ENCODE data around the gene TRIM24. TPM values are rescaled to one million over a fixed set of nuclear protein-coding genes. Genes with fewer than 3 reads are reported as not detected.

Gene TRIM24
- total and polyA plus RNA-seq, 2 of the 13 experiments (the other 11 are each of a cell fraction or from before 2014, with no cell fraction given): 100 to 106 TPM

DNA sequence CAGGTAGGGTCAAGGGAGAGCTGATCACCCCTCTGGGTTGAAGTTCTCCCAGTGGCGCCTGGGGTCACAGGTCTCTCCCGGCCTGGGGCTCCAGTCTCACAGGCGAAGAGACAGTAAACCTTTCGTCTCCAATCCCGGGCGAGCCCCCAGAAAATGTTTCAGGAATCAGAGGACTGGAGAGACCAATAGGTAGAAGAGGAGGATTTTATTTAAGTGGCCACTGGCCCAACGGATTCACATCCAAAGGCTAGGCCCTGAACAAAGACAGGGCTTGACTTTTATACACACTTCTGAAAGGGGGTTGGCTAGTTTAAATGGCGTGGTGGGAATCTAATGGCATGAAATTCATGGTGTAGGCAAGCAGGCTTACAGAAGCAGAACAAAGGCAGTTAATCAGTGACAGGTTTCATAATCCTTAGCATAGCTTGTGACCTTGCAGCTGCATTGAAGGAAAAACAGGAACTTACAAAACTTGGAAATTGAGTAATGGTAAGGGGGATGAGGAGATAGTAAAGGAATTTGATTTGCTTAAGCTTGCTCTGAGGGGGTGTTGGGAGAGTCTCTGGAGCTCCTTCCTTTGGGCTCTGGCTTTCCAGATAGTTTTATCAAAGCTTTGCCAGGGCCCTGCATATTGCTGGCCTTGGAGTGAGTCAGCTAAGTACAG, 105.5 kb downstream of the TRIM24 start (continued):
- TF ChIP-seq, protein P1, sequence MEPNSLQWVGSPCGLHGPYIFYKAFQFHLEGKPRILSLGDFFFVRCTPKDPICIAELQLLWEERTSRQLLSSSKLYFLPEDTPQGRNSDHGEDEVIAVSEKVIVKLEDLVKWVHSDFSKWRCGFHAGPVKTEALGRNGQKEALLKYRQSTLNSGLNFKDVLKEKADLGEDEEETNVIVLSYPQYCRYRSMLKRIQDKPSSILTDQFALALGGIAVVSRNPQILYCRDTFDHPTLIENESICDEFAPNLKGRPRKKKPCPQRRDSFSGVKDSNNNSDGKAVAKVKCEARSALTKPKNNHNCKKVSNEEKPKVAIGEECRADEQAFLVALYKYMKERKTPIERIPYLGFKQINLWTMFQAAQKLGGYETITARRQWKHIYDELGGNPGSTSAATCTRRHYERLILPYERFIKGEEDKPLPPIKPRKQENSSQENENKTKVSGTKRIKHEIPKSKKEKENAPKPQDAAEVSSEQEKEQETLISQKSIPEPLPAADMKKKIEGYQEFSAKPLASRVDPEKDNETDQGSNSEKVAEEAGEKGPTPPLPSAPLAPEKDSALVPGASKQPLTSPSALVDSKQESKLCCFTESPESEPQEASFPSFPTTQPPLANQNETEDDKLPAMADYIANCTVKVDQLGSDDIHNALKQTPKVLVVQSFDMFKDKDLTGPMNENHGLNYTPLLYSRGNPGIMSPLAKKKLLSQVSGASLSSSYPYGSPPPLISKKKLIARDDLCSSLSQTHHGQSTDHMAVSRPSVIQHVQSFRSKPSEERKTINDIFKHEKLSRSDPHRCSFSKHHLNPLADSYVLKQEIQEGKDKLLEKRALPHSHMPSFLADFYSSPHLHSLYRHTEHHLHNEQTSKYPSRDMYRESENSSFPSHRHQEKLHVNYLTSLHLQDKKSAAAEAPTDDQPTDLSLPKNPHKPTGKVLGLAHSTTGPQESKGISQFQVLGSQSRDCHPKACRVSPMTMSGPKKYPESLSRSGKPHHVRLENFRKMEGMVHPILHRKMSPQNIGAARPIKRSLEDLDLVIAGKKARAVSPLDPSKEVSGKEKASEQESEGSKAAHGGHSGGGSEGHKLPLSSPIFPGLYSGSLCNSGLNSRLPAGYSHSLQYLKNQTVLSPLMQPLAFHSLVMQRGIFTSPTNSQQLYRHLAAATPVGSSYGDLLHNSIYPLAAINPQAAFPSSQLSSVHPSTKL (CRISPR knock-in tag; IDR thresholded peaks at IDR 0.05): peak; percentile 97
- TF ChIP-seq MLLT10 (CRISPR knock-in tag; IDR thresholded peaks at IDR 0.05) (no peak), ZNF883 (CRISPR knock-in tag; IDR thresholded peaks at IDR 0.05; ENCODE audit: not compliant biosample characterization) (peak; percentile 13), U2AF1 (optimal IDR thresholded peaks at IDR 0.05; ENCODE audit: low read depth, low read length) (no peak), PAWR (CRISPR knock-in tag; IDR thresholded peaks at IDR 0.05; ENCODE audit: borderline replicate concordance) (no peak), MTF2 (CRISPR knock-in tag; IDR thresholded peaks at IDR 0.05; ENCODE audit: borderline replicate concordance) (no peak), TIGD3 (CRISPR knock-in tag; IDR thresholded peaks at IDR 0.05; ENCODE audit: borderline replicate concordance) (no peak), LCORL (IDR thresholded peaks at IDR 0.05) (0 out of 2 replicates have a peak, but pooled peaks have one; percentile 32), LCORL (CRISPR knock-in tag; IDR thresholded peaks at IDR 0.05) (peak; percentile 64; the same call in 1 of the 2 replicates), ZNF317 (CRISPR knock-in tag; IDR thresholded peaks at IDR 0.05) (no peak), EED (CRISPR knock-in tag; IDR thresholded peaks at IDR 0.05) (no peak; the same call in 1 of the 2 replicates), IRF2 (CRISPR knock-in tag; IDR thresholded peaks at IDR 0.05) (peak; percentile 94), CCDC6 (CRISPR knock-in tag; IDR thresholded peaks at IDR 0.05) (no peak), ZNF546 (CRISPR knock-in tag; conservative IDR thresholded peaks at IDR 0.05) (no peak)
- TF ChIP-seq, protein P2, sequence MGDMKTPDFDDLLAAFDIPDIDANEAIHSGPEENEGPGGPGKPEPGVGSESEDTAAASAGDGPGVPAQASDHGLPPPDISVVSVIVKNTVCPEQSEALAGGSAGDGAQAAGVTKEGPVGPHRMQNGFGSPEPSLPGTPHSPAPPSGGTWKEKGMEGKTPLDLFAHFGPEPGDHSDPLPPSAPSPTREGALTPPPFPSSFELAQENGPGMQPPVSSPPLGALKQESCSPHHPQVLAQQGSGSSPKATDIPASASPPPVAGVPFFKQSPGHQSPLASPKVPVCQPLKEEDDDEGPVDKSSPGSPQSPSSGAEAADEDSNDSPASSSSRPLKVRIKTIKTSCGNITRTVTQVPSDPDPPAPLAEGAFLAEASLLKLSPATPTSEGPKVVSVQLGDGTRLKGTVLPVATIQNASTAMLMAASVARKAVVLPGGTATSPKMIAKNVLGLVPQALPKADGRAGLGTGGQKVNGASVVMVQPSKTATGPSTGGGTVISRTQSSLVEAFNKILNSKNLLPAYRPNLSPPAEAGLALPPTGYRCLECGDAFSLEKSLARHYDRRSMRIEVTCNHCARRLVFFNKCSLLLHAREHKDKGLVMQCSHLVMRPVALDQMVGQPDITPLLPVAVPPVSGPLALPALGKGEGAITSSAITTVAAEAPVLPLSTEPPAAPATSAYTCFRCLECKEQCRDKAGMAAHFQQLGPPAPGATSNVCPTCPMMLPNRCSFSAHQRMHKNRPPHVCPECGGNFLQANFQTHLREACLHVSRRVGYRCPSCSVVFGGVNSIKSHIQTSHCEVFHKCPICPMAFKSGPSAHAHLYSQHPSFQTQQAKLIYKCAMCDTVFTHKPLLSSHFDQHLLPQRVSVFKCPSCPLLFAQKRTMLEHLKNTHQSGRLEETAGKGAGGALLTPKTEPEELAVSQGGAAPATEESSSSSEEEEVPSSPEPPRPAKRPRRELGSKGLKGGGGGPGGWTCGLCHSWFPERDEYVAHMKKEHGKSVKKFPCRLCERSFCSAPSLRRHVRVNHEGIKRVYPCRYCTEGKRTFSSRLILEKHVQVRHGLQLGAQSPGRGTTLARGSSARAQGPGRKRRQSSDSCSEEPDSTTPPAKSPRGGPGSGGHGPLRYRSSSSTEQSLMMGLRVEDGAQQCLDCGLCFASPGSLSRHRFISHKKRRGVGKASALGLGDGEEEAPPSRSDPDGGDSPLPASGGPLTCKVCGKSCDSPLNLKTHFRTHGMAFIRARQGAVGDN (CRISPR knock-in tag; IDR thresholded peaks at IDR 0.05): peak; percentile 85
